Stimulated activated CD8-positive, alpha-beta memory T cell treated with anti-CD3 and anti-CD28 coated beads, Interleukin-12 subunit alpha, Interleukin-12 subunit beta, amount 100 ng/mL, for 24 hours (primary cell): ENCODE measurements around the gene VCL.

Experiments used
- DNase-seq: peaks from one replicate; pipeline ENCODE4 v3.0.0-alpha.2; 2020; ENCODE audit errors: extremely low read depth

The VCL gene

GRCh38 chr10:74076961-74077360 lies 79.0 kb downstream of the VCL start:
- no peak for DNase-seq

- no peak for DNase-seq
Measured at GRCh38 chr10:74077416-74077815, 79.5 kb downstream of the VCL start.

- DNase-seq, result no peak
Measured at GRCh38 chr10:74078037-74078436, 80.1 kb downstream of the VCL start.

GRCh38 chr10:74079028-74079935 lies 81.4 kb downstream of the VCL start:
- DNase-seq, result no peak

GRCh38 chr10:74079936-74080590 lies 82.1 kb downstream of the VCL start:
- no peak for DNase-seq

GRCh38 chr10:74081192-74081803 lies 83.4 kb downstream of the VCL start:
- no peak for DNase-seq

- DNase-seq, result no peak
Measured at GRCh38 chr10:74081941-74082718, 84.2 kb downstream of the VCL start.

- DNase-seq, result no peak
Measured at GRCh38 chr10:74083304-74083703, 85.4 kb downstream of the VCL start.

- DNase-seq, result no peak
Measured at GRCh38 chr10:74084955-74085354, 87.0 kb downstream of the VCL start.

- no peak for DNase-seq
Measured at GRCh38 chr10:74086317-74086716, 88.4 kb downstream of the VCL start.

GRCh38 chr10:74088722-74089121 lies 90.8 kb downstream of the VCL start:
- no peak for DNase-seq

GRCh38 chr10:74092372-74092771 lies 94.5 kb downstream of the VCL start:
- DNase-seq, result no peak

- DNase-seq, result no peak
Measured at GRCh38 chr10:74093530-74094164, 95.7 kb downstream of the VCL start.

- no peak for DNase-seq
Measured at GRCh38 chr10:74094231-74094630, 96.3 kb downstream of the VCL start.

GRCh38 chr10:74096777-74097176 lies 98.9 kb downstream of the VCL start:
- no peak for DNase-seq

GRCh38 chr10:74097776-74098175 lies 99.9 kb downstream of the VCL start:
- no peak for DNase-seq

GRCh38 chr10:74099420-74099819 lies 101.5 kb downstream of the VCL start:
- no peak for DNase-seq

- no peak for DNase-seq
Measured at GRCh38 chr10:74099836-74100235, 101.9 kb downstream of the VCL start.

- DNase-seq, result no peak
Measured at GRCh38 chr10:74103560-74104258, 105.8 kb downstream of the VCL start.

GRCh38 chr10:74104480-74104879 lies 106.6 kb downstream of the VCL start:
- no peak for DNase-seq

GRCh38 chr10:74104996-74105395 lies 107.1 kb downstream of the VCL start:
- no peak for DNase-seq
